ENCODE data around the gene TEFM. TPM values are rescaled to one million over a fixed set of nuclear protein-coding genes. Genes with fewer than 3 reads are reported as not detected.
A peak's percentile ranks its signal among the peaks of the same experiment; 100 is the strongest.

The TEFM gene
- polyA plus RNA-seq, 1 of the 3 experiments (the other 2 are of a cell fraction) = 4.4 TPM

GRCh38 chr17:30950669-30951399 lies 44.8 kb upstream of the TEFM start (continued):
- peak; percentile 63 for TF ChIP-seq GATA2 (CRISPR knock-in tag; IDR thresholded peaks at IDR 0.05)

- DNase-seq = no peak
- Histone ChIP-seq H3K27me3 (ENCODE audit: insufficient read depth) (no peaks in the 10 kb centered on the region), H3K9me3 (no peaks in the 10 kb centered on the region), H3F3A (replicated peaks; ENCODE audit: insufficient read depth) (peaks cover 3% of the 10 kb centered on the region), H3K79me2 (ENCODE audit: insufficient read depth) (no peaks in the 10 kb centered on the region), H4K20me1 (ENCODE audit: insufficient read depth) (no peaks in the 10 kb centered on the region), H2AFZ (ENCODE audit: low read depth) (peak overlapping the region; percentile 69; the same call in 1 of the 2 replicates), H3K9ac (no peak overlapping the region), H3K36me3 (replicated peaks in 1 of 2; ENCODE audit: control insufficient read depth in 1 of 2, insufficient read depth in 2 of 2, low read length in 1 of 2) (no peaks in the 10 kb centered on the region), H3K4me2 (0 out of 2 replicates have a peak overlapping the region, but pooled peaks have one; percentile 6), H3K27ac (ENCODE audit: low read depth in 2 of 2, low read length in 1 of 2) (peak overlapping the region in 1 of 2 experiments; percentile 31; a peak in 1 of 4 replicates), H3K4me1 (ENCODE audit: control insufficient read depth in 1 of 2, insufficient read depth in 2 of 2, low read depth in 1 of 2, low read length in 1 of 2) (peaks cover 5 to 12% of the 10 kb centered on the region in 2 experiments; a peak in 1 of 4 replicates), H3K9me2 (no peaks in the 10 kb centered on the region), H3K4me3 (ENCODE audit: low read depth in 2 of 2, low read length in 1 of 2) (no peak overlapping the region)
- WGBS (ENCODE audit: low lambda C conversion rate) = 90% methylated on average over 3 of the region's 5 CpGs
- no peak for TF ChIP-seq PBX3 (IDR thresholded peaks at IDR 0.05)
- TF ChIP-seq ZBTB33 (IDR thresholded peaks at IDR 0.05; ENCODE audit: borderline replicate concordance, low read depth) = no peak
- no peak for TF ChIP-seq FOSL2 (IDR thresholded peaks at IDR 0.05; ENCODE audit: borderline replicate concordance, low read depth)
- no peak for TF ChIP-seq NRF1 (IDR thresholded peaks at IDR 0.05; ENCODE audit: low read depth, low read length)
- TF ChIP-seq RFX5 (IDR thresholded peaks at IDR 0.05; ENCODE audit: low read length) = no peak
- TF ChIP-seq IRF3 (IDR thresholded peaks at IDR 0.05; ENCODE audit: low read depth, low read length) = no peak
- TF ChIP-seq GATA2 (CRISPR knock-in tag; IDR thresholded peaks at IDR 0.05) = no peak
- no peak for TF ChIP-seq TCF12 (IDR thresholded peaks at IDR 0.05)
- no peak for TF ChIP-seq MEF2A (IDR thresholded peaks at IDR 0.05; ENCODE audit: borderline replicate concordance, low read depth)
- TF ChIP-seq CTCF (IDR thresholded peaks at IDR 0.05) = no peak
- TF ChIP-seq USF2 (IDR thresholded peaks at IDR 0.05; ENCODE audit: borderline replicate concordance, low read depth, low read length) = no peak
- no peak for TF ChIP-seq JUND (IDR thresholded peaks at IDR 0.05)
- no peak for TF ChIP-seq RAD21 (IDR thresholded peaks at IDR 0.05; ENCODE audit: low read length)
- no peak for TF ChIP-seq YY1 (IDR thresholded peaks at IDR 0.05; ENCODE audit: low read depth)
- no peak for TF ChIP-seq SMC3 (IDR thresholded peaks at IDR 0.05; ENCODE audit: low read depth, low read length)
- ChIA-PET POLR2A (no interaction called here), CTCF (interaction anchor here (0.7 kb wide), 1 partner anchor 10 kb away, joined by 3 read pairs; no protein-coding TSS in a partner anchor)
Measured at GRCh38 chr17:30950189-30950588, 44.2 kb upstream of the TEFM start.

Data from SK-N-SH (cell line).